ENCODE results near the gene SYPL2.

DNA sequence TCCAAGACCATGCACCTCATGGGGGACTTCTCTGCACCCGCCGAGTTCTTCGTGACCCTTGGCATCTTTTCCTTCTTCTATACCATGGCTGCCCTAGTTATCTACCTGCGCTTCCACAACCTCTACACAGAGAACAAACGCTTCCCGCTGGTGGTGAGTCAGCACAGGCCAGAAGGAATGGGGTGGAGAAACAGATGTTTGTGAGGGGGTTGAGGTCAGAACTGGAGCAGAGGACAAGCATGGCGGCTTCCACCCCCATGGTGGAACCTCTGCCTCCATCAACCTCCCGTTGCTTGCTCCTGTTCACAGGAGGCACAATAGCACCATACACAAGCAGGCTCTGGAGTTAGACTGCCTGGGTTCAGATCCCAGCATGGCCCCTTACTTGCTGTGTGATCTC is 10.5 kb downstream of the SYPL2 start:
- TF ChIP-seq, protein P1, sequence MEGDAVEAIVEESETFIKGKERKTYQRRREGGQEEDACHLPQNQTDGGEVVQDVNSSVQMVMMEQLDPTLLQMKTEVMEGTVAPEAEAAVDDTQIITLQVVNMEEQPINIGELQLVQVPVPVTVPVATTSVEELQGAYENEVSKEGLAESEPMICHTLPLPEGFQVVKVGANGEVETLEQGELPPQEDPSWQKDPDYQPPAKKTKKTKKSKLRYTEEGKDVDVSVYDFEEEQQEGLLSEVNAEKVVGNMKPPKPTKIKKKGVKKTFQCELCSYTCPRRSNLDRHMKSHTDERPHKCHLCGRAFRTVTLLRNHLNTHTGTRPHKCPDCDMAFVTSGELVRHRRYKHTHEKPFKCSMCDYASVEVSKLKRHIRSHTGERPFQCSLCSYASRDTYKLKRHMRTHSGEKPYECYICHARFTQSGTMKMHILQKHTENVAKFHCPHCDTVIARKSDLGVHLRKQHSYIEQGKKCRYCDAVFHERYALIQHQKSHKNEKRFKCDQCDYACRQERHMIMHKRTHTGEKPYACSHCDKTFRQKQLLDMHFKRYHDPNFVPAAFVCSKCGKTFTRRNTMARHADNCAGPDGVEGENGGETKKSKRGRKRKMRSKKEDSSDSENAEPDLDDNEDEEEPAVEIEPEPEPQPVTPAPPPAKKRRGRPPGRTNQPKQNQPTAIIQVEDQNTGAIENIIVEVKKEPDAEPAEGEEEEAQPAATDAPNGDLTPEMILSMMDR (IDR thresholded peaks at IDR 0.05), result no peak
- TF ChIP-seq EZH2 (IDR thresholded peaks at IDR 0.05; ENCODE audit: borderline replicate concordance, insufficient read depth, low read depth, low read length, poor library complexity, severe bottlenecking), result no peak

Data from B cell (primary cell).